ENCODE data around the gene CFAP298. TPM values are rescaled to one million over a fixed set of nuclear protein-coding genes. Genes with fewer than 3 reads are reported as not detected.

CFAP298 gene
- total RNA-seq, 2 experiments from 2014 or later = 40.1 to 40.4 TPM

GRCh38 chr21:32554832-32555638, 57.1 kb downstream of the CFAP298 start:
- ATAC-seq (no peak), DNase-seq (no peak)
- no peak overlapping the region for H3K4me3 Mint-ChIP-seq
- H3K9me3 Mint-ChIP-seq (ENCODE audit: low read depth) = no peaks in the 10 kb centered on the region
- CTCF ChIA-PET = no interaction called here
- H3K27ac Mint-ChIP-seq = no peak overlapping the region
- H3K36me3 Mint-ChIP-seq = no peaks in the 10 kb centered on the region
- H3K4me1 Mint-ChIP-seq = peaks cover 3% of the 10 kb centered on the region
- H3K27me3 Mint-ChIP-seq = no peaks in the 10 kb centered on the region

GRCh38 chr21:32549886-32550285, 62.3 kb downstream of the CFAP298 start:
- Mint-ChIP-seq H3K27me3 (no peaks in the 10 kb centered on the region), H3K9me3 (ENCODE audit: low read depth) (no peaks in the 10 kb centered on the region), H3K27ac (no peak overlapping the region), H3K4me3 (no peak overlapping the region), H3K4me1 (no peaks in the 10 kb centered on the region), H3K36me3 (no peaks in the 10 kb centered on the region)
- CTCF ChIA-PET = no interaction called here
- ATAC-seq (no peak), DNase-seq (no peak)

GRCh38 chr21:32549440-32549839, 62.7 kb downstream of the CFAP298 start:
- H3K4me3 Mint-ChIP-seq = no peak overlapping the region
- H3K36me3 Mint-ChIP-seq = no peaks in the 10 kb centered on the region
- DNase-seq = no peak
- H3K27ac Mint-ChIP-seq = no peak overlapping the region
- CTCF ChIA-PET = no interaction called here
- ATAC-seq = no peak
- H3K4me1 Mint-ChIP-seq = no peaks in the 10 kb centered on the region
- no peaks in the 10 kb centered on the region for H3K9me3 Mint-ChIP-seq (ENCODE audit: low read depth)
- no peaks in the 10 kb centered on the region for H3K27me3 Mint-ChIP-seq

Other genes starting within 250 kb of the CFAP298 start
- 10 to 100 TPM; 17.5 to 28.3 TPM for gene URB1, start 219.4 kb downstream of the CFAP298 start, total RNA-seq
- gene EVA1C, start 199.7 kb downstream of the CFAP298 start, total RNA-seq = 1 to 10 TPM; 4.5 to 7.6 TPM
- gene TCP10L, start 26.9 kb downstream of the CFAP298 start, total RNA-seq = not detected
- gene SYNJ1, start 115.6 kb upstream of the CFAP298 start, total RNA-seq = 10 to 100 TPM; 15.2 to 21.3 TPM
- 10 to 100 TPM; 49.6 to 58.3 TPM for gene PAXBP1, start 159.4 kb upstream of the CFAP298 start, total RNA-seq